ENCODE measurements around the gene PRXL2A. TPM values are rescaled to one million over a fixed set of nuclear protein-coding genes. Genes with fewer than 3 reads are reported as not detected.
A peak's percentile ranks its signal among the peaks of the same experiment; 100 is the strongest.

The PRXL2A gene
- total RNA-seq, 1 experiment from 2014 or later = 47.1 TPM

DNA sequence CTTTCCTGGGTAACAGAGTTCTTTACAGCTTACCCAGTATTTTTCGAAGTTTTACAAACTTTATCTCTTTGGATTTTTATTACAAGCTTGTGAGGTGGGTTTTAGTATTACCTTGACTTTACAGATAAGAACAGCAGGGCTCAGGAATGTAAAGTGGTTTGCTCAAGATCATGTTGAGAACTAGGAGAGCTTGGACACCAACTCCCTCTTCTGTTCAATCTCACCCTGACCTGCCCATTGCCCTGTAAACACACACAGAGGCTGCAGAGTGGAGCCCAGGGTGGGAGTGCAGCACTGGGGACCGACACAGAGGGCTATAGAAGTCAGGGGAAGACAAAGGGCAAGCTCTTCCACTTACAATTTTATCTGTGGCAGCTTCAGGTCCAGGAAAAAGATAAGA is 41.2 kb downstream of the PRXL2A start:
- Histone ChIP-seq H2AK5ac (ENCODE audit: insufficient read length, low read length) (no peak overlapping the region), H3K4me1 (ENCODE audit: insufficient read depth, low read length) (peaks cover 3% of the 10 kb centered on the region; the same call in 1 of the 2 replicates), H2AFZ (ENCODE audit: low read length) (no peak overlapping the region), H3K18ac (ENCODE audit: insufficient read length, low read depth, low read length) (no peak overlapping the region), H2BK15ac (ENCODE audit: low read depth, low read length) (no peak overlapping the region), H4K8ac (replicated peaks; ENCODE audit: insufficient read length, low read depth, low read length) (no peak overlapping the region), H3K23me2 (ENCODE audit: insufficient read length, low read depth, low read length, poor library complexity, severe bottlenecking) (no peaks in the 10 kb centered on the region), H3K4ac (ENCODE audit: low read depth, low read length) (no peak overlapping the region), H3K14ac (ENCODE audit: insufficient read depth, low read length) (no peak overlapping the region), H4K5ac (ENCODE audit: insufficient read length, low read depth, low read length) (no peak overlapping the region), H3K9ac (ENCODE audit: extremely low read depth, insufficient read length, low read length) (no peak overlapping the region), H3K23ac (ENCODE audit: insufficient read length, low read depth, low read length) (no peak overlapping the region), H4K91ac (ENCODE audit: insufficient read length, low read depth, low read length) (no peak overlapping the region), H3K79me1 (ENCODE audit: insufficient read depth, low read depth, low read length, poor library complexity, severe bottlenecking) (no peaks in the 10 kb centered on the region), H3K9me3 (ENCODE audit: control insufficient read depth, low read depth, low read length) (no peaks in the 10 kb centered on the region), H3K27ac (ENCODE audit: insufficient read length, low read depth, low read length) (no peak overlapping the region), H2BK120ac (ENCODE audit: low read depth, low read length, poor library complexity, severe bottlenecking) (no peak overlapping the region), H3K27me3 (ENCODE audit: insufficient read depth, low read length) (no peaks in the 10 kb centered on the region), H3K79me2 (ENCODE audit: insufficient read depth, low read length) (no peaks in the 10 kb centered on the region), H3K4me2 (ENCODE audit: insufficient read depth, insufficient read length, low read length) (no peak overlapping the region), H3K56ac (ENCODE audit: insufficient read length, low read depth, low read length) (no peak overlapping the region), H2BK12ac (ENCODE audit: insufficient read length, low read depth, low read length) (no peak overlapping the region), H3T11ph (ENCODE audit: low read length) (no peak overlapping the region), H4K20me1 (ENCODE audit: control insufficient read depth, insufficient read depth, insufficient read length) (no peaks in the 10 kb centered on the region), H2BK20ac (ENCODE audit: low read depth, low read length, poor library complexity, severe bottlenecking) (no peak overlapping the region), H2BK5ac (ENCODE audit: insufficient read length, low read length) (no peak overlapping the region)
- no CpG with 5 or more reads among the region's 2 CpGs for WGBS (ENCODE audit: extremely low coverage, insufficient read length, low lambda C conversion rate)
- no peak for DNase-seq
- peaks cover 23% of the 10 kb centered on the region for H3K27me3 Mint-ChIP-seq (ENCODE audit: low read depth)
- H3K4me3 Mint-ChIP-seq = no peak overlapping the region
- H3K27ac Mint-ChIP-seq = peak overlapping the region in 1 of 3 experiments; percentile 68; a peak in 1 of 7 replicates
- no peaks in the 10 kb centered on the region; a peak in 1 of 7 replicates for H3K36me3 Mint-ChIP-seq (ENCODE audit: insufficient read depth in 1 of 3, low read depth in 3 of 3)
- H3K9me3 Mint-ChIP-seq = no peaks in the 10 kb centered on the region
- no peak for TF ChIP-seq CTCF (conservative IDR thresholded peaks at IDR 0.05)
- peaks cover 14% of the 10 kb centered on the region in 2 experiments for H3K4me1 Mint-ChIP-seq
